ENCODE measurements around the gene PHETA2.

DNA sequence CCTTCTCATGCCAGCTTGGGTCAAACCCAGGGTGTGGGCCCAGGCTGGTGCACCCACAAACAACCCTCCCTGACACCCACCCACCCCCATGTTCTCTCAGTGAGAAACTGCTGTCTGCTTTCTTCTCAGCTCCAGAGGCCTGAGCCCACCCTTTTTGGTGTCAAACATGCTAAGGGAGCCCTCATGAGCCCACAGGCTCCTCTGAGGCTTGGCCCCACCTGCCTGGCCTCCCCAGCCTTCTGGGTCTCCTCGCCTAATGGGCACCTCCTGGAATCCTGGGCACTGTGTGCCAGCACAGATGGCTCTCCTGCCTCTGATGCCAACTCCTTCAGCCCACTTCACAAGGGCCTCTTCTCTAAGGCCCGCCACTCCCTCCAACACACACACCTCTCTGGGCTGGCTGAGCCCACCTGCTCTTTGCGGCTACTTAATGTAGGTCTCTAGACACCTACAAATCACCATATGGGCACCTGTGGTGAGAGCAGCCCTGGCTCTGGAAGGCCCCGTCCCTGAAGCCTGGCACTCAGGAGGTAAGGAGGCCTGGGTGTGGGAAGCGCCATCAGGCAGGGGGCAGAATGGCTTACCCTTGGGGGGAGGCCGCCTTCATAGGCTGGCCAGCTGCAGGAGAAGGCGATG lies 7.8 kb upstream of the PHETA2 start:
- TF ChIP-seq, protein P1, sequence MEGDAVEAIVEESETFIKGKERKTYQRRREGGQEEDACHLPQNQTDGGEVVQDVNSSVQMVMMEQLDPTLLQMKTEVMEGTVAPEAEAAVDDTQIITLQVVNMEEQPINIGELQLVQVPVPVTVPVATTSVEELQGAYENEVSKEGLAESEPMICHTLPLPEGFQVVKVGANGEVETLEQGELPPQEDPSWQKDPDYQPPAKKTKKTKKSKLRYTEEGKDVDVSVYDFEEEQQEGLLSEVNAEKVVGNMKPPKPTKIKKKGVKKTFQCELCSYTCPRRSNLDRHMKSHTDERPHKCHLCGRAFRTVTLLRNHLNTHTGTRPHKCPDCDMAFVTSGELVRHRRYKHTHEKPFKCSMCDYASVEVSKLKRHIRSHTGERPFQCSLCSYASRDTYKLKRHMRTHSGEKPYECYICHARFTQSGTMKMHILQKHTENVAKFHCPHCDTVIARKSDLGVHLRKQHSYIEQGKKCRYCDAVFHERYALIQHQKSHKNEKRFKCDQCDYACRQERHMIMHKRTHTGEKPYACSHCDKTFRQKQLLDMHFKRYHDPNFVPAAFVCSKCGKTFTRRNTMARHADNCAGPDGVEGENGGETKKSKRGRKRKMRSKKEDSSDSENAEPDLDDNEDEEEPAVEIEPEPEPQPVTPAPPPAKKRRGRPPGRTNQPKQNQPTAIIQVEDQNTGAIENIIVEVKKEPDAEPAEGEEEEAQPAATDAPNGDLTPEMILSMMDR (conservative IDR thresholded peaks at IDR 0.05 in 1 of 2, IDR thresholded peaks at IDR 0.05 in 1 of 2; ENCODE audit: extremely low read depth in 1 of 2, insufficient read depth in 1 of 2, low read depth in 1 of 2, low read length in 2 of 2): no peak
- TF ChIP-seq EZH2 (IDR thresholded peaks at IDR 0.05; ENCODE audit: borderline replicate concordance, low read length): no peak

Data from mammary epithelial cell (primary cell).